NCI-H510A treated with DMSO at 0.1 percent for 48 hours (cell line): ENCODE results near the gene ZNF124.
"Not testable (repeated sequence)": the region's sequence is repeated elsewhere in the genome, so short reads cannot be mapped to it uniquely, and the experiment has no call there.

Experiments
- DNase-seq: peaks from one replicate; lab custom pipeline; 2025; lab: John Stamatoyannopoulos, UW

Gene ZNF124

GRCh38 chr1:247171875-247172563, at the start of gene ZNF124:
Gene ZNF124 (minus strand): TSS chr1:247172020. CDS start chr1:247171877, 143 bp downstream.
- not testable (repeated sequence) for DNase-seq

GRCh38 chr1:247220280-247220679, 48.5 kb upstream of the ZNF124 start:
- DNase-seq: not testable (repeated sequence)

- no peak for DNase-seq
Observed at GRCh38 chr1:247218121-247218651, 46.4 kb upstream of the ZNF124 start.

GRCh38 chr1:247216261-247216660, 44.4 kb upstream of the ZNF124 start:
- DNase-seq: no peak

GRCh38 chr1:247212627-247213617, 41.1 kb upstream of the ZNF124 start:
- no peak for DNase-seq

- no peak for DNase-seq
Observed at GRCh38 chr1:247212012-247212411, 40.2 kb upstream of the ZNF124 start.

- no peak for DNase-seq
Observed at GRCh38 chr1:247211339-247211738, 39.5 kb upstream of the ZNF124 start.

- DNase-seq: peak; percentile 91
Observed at GRCh38 chr1:247210376-247211117, 38.7 kb upstream of the ZNF124 start.

GRCh38 chr1:247210062-247210375, 38.2 kb upstream of the ZNF124 start:
- peak; percentile 2 for DNase-seq

GRCh38 chr1:247209396-247209795, 37.6 kb upstream of the ZNF124 start:
- no peak for DNase-seq

- DNase-seq: no peak
Observed at GRCh38 chr1:247204177-247204647, 32.4 kb upstream of the ZNF124 start.

- no peak for DNase-seq
Observed at GRCh38 chr1:247198781-247199180, 27.0 kb upstream of the ZNF124 start.

GRCh38 chr1:247193958-247194357, 22.1 kb upstream of the ZNF124 start:
- no peak for DNase-seq

GRCh38 chr1:247189981-247190798, 18.4 kb upstream of the ZNF124 start:
- no peak for DNase-seq

GRCh38 chr1:247185667-247186066, 13.8 kb upstream of the ZNF124 start:
- no peak for DNase-seq

- no peak for DNase-seq
Observed at GRCh38 chr1:247184254-247184653, 12.4 kb upstream of the ZNF124 start.

GRCh38 chr1:247182994-247183393, 11.2 kb upstream of the ZNF124 start:
- DNase-seq: no peak

- DNase-seq: no peak
Observed at GRCh38 chr1:247180581-247180980, 8.8 kb upstream of the ZNF124 start.

- no peak for DNase-seq
Observed at GRCh38 chr1:247177755-247178154, 5.9 kb upstream of the ZNF124 start.

GRCh38 chr1:247175458-247175857, 3.6 kb upstream of the ZNF124 start:
- no peak for DNase-seq

- no peak for DNase-seq
Observed at GRCh38 chr1:247173431-247173830, 1.6 kb upstream of the ZNF124 start.
